HCT116 (cell line): ENCODE measurements around the gene SLCO4A1. TPM values are rescaled to one million over a fixed set of nuclear protein-coding genes. Genes with fewer than 3 reads are reported as not detected.

Source experiments
- ATAC-seq: fragments of 200-7000 bp; cut with Tn5 transposase; 2 replicates; pipeline ENCODE4 v1.9.1; 2020; ENCODE audit warnings: mild to moderate bottlenecking, moderate library complexity
- BruUV-seq: library from RNA; stranded (reverse); fragments of 400-500 nt; replicated peaks from 2 replicates; lab custom pipeline; 2021; lab: Mats Ljungman, UMichigan
- CTCF ChIA-PET: fragments of 300-600 bp; sonication (Branson Sonifier 250); formaldehyde crosslinking; loops from one replicate; lab custom pipeline; 2021; ENCODE audit warnings: antibody characterized with exemption; lab: Charles Lee
- POLR2A ChIA-PET: fragments of 300-600, 350-600 bp; sonication (Branson Sonifier 250); formaldehyde crosslinking; loops from one replicate; lab custom pipeline; 2021; ENCODE audit warnings: antibody characterized with exemption; lab: Charles Lee
- RAD21 ChIA-PET, 2 experiments: fragments of 300-600 bp; sonication (Branson Sonifier 250); formaldehyde crosslinking; loops; one replicate each; lab custom pipeline; 2023; ENCODE audit warnings: low total read pairs in 2 of 2; ENCODE audit not compliant: uncharacterized antibody in 2 of 2, unreplicated experiment in 2 of 2, low non-redundant PET in 1 of 2; lab: Charles Lee
- DNase-seq: peaks from one replicate; pipeline ENCODE4 v3.0.0-alpha.2; 2010; ENCODE audit warnings: low read depth, low spot score
- H2AFZ ChIP-seq: fragments of 200-600 bp; shearing (Covaris generic), sonication (generic); 2 replicates; pipeline ENCODE4 v1.6.1; 2017; ENCODE audit warnings: low read depth, mixed run types, mixed read lengths, antibody characterized with exemption, low read length; ENCODE audit not compliant: poor library complexity, severe bottlenecking
- H3K27ac ChIP-seq: 2 replicates; pipeline ENCODE4 v1.5.1; 2012; ENCODE audit warnings: low read depth, low read length
- H3K27me3 ChIP-seq: fragments of 200-600 bp; sonication (generic); 2 replicates; pipeline ENCODE4 v1.6.1; 2016; ENCODE audit warnings: mixed run types, low read length, mixed read lengths; ENCODE audit not compliant: insufficient read depth
- H3K36me3 ChIP-seq, 2 experiments: fragments of 200-500 bp in 1 of 2; fragments of 200-600 bp in 1 of 2; sonication (Bioruptor generic) in 1 of 2; sonication (generic) in 1 of 2; 2 replicates each; pipeline versions ENCODE4 v1.5.1 to v1.6.1; 2014 to 2016; ENCODE audit warnings: low read length in 2 of 2, inconsistent platforms in 1 of 2, mixed read lengths in 1 of 2, mixed run types in 1 of 2; ENCODE audit not compliant: insufficient read depth in 2 of 2, control insufficient read depth in 1 of 2
- H3K4me1 ChIP-seq, 2 experiments: fragments of 200-600 bp in 1 of 2; sonication (generic) in 1 of 2; 2 replicates each; pipeline versions ENCODE4 v1.5.1 to v1.6.1; 2012 to 2017; ENCODE audit warnings: low read length in 2 of 2, inconsistent platforms in 1 of 2, mild to moderate bottlenecking in 1 of 2, mixed read lengths in 1 of 2, mixed run types in 1 of 2, moderate library complexity in 1 of 2; ENCODE audit not compliant: insufficient read depth in 2 of 2, control insufficient read depth in 1 of 2
- H3K4me2 ChIP-seq: fragments of 200-600 bp; sonication (generic); 2 replicates; pipeline ENCODE4 v1.6.1; 2017; ENCODE audit warnings: mixed run types, low read length, mixed read lengths
- H3K4me3 ChIP-seq, 2 experiments: fragments of 200-600 bp in 1 of 2; sonication (generic) in 1 of 2; replicated peaks in 1 of 2; 2 replicates each; pipeline ENCODE4 v1.5.1; 2011 to 2016; ENCODE audit warnings: low read length in 2 of 2, control low read depth in 1 of 2, low read depth in 1 of 2, mild to moderate bottlenecking in 1 of 2, mixed read lengths in 1 of 2, mixed run types in 1 of 2
- H3K79me2 ChIP-seq: fragments of 200-600 bp; sonication (generic); 2 replicates; pipeline ENCODE4 v1.6.1; 2017; ENCODE audit warnings: mild to moderate bottlenecking, mixed run types, low read length, moderate library complexity, mixed read lengths; ENCODE audit not compliant: insufficient read depth
- H3K9ac ChIP-seq: fragments of 200-600 bp; sonication (generic); 2 replicates; pipeline ENCODE4 v1.6.1; 2016; ENCODE audit warnings: low read length, mixed read lengths
- H3K9me2 ChIP-seq: fragments of 200-600 bp; sonication (generic), shearing (Covaris generic); 2 replicates; pipeline ENCODE4 v1.6.1; 2017; ENCODE audit warnings: mixed run types, mild to moderate bottlenecking, moderate library complexity; ENCODE audit not compliant: insufficient read depth
- H3K9me3 ChIP-seq, 2 experiments: fragments of 200-500 bp in 1 of 2; fragments of 200-600 bp in 1 of 2; sonication (Bioruptor generic) in 1 of 2; sonication (generic) in 1 of 2; 2 replicates each; pipeline ENCODE4 v1.6.1; 2014 to 2017; ENCODE audit warnings: low read length in 2 of 2, mixed read lengths in 2 of 2, inconsistent platforms in 1 of 2, low read depth in 1 of 2, mild to moderate bottlenecking in 1 of 2, mixed run types in 1 of 2, moderate library complexity in 1 of 2; ENCODE audit not compliant: control insufficient read depth in 1 of 2, insufficient read depth in 1 of 2
- H4K20me1 ChIP-seq: fragments of 200-600 bp; sonication (generic), shearing (Covaris generic); 2 replicates; pipeline ENCODE4 v1.6.1; 2017; ENCODE audit warnings: mixed run types, mild to moderate bottlenecking, moderate library complexity; ENCODE audit not compliant: insufficient read depth
- CTCF ChIP-seq, 3 experiments: fragments of 200-600 bp in 1 of 3; sonication (generic) in 1 of 3; IDR thresholded peaks in 2 of 3; conservative IDR thresholded peaks in 1 of 3; 2 replicates each; pipeline ENCODE4 v1.5.1; 2012 to 2017; ENCODE audit warnings: low read depth in 2 of 3, low read length in 2 of 3, antibody characterized with exemption in 1 of 3, borderline replicate concordance in 1 of 3, control low read depth in 1 of 3, mild to moderate bottlenecking in 1 of 3, mixed read lengths in 1 of 3, mixed run types in 1 of 3, moderate library complexity in 1 of 3; ENCODE audit not compliant: insufficient read depth in 1 of 3
- EGR1 ChIP-seq: IDR thresholded peaks from 2 replicates; pipeline ENCODE4 v1.6.1; 2012; ENCODE audit warnings: low read depth
- EZH2 ChIP-seq: fragments of 200-600 bp; sonication (generic); IDR thresholded peaks from 2 replicates; pipeline ENCODE4 v1.6.1; 2017; ENCODE audit warnings: antibody characterized with exemption, mixed run types
- JUND ChIP-seq: IDR thresholded peaks from 2 replicates; pipeline ENCODE4 v1.6.1; 2012
- RAD21 ChIP-seq: IDR thresholded peaks from 2 replicates; pipeline ENCODE4 v1.6.1; 2012; ENCODE audit warnings: low read depth, mild to moderate bottlenecking
- REST ChIP-seq: IDR thresholded peaks from 2 replicates; pipeline ENCODE4 v1.6.1; 2012; ENCODE audit warnings: low read depth
- SIN3A ChIP-seq: IDR thresholded peaks from 2 replicates; pipeline ENCODE4 v1.6.1; 2012; ENCODE audit warnings: low read depth
- SP1 ChIP-seq: IDR thresholded peaks from 2 replicates; pipeline ENCODE4 v1.6.1; 2012; ENCODE audit warnings: low read depth
- intact Hi-C: fragments of 100-400 bp; cut with micrococcal nuclease; formaldehyde crosslinking; loops from 2 replicates; pipeline ENCODE4 v1.10.0; 2022
- total RNA-seq: library from RNA; stranded (reverse); gene quantifications from one replicate; pipeline ENCODE4 v1.2.1, GENCODE V29; 2021; ENCODE audit not compliant: unreplicated experiment

SLCO4A1 gene
- total RNA-seq, 1 experiment from 2014 or later = 107 TPM

- TF ChIP-seq CTCF (IDR thresholded peaks at IDR 0.05 in 2 of 3, conservative IDR thresholded peaks at IDR 0.05 in 1 of 3; ENCODE audit: borderline replicate concordance in 1 of 3, insufficient read depth in 1 of 3, low read depth in 2 of 3, low read length in 2 of 3) (peak; percentile 76 to 85 (median 81)), JUND (no peak)
Observed at GRCh38 chr20:62668441-62669027, 26.2 kb downstream of the SLCO4A1 start (continued).

GRCh38 chr20:62669249-62669648 is 26.9 kb downstream of the SLCO4A1 start:
- no peak for ATAC-seq
- Histone ChIP-seq H4K20me1 (no peaks in the 10 kb centered on the region), H3K27me3 (no peaks in the 10 kb centered on the region), H3K36me3 (peaks cover 11 to 46% of the 10 kb centered on the region in 2 experiments; a peak in 3 of 4 replicates), H3K79me2 (no peaks in the 10 kb centered on the region; the same call in 1 of the 2 replicates), H3K4me1 (peaks cover 6 to 24% of the 10 kb centered on the region in 2 experiments; a peak in 2 of 4 replicates), H3K4me3 (no peak overlapping the region), H2AFZ (no peak overlapping the region), H3K9ac (no peak overlapping the region), H3K9me2 (no peaks in the 10 kb centered on the region), H3K4me2 (no peak overlapping the region), H3K9me3 (no peaks in the 10 kb centered on the region), H3K27ac (peak overlapping the region; percentile 34; the same call in 1 of the 2 replicates)
- ChIA-PET RAD21 (interaction anchor here in 1 of 2 experiments (1.2 kb wide), 1 partner anchor 125 kb away, joined by 3 read pairs; no protein-coding TSS in a partner anchor), CTCF (interaction anchor here (1.4 kb wide), 1 partner anchor 122 kb away, joined by 8 read pairs; no protein-coding TSS in a partner anchor), POLR2A (no interaction called here)
- BruUV-seq = no TSS peak
- no peak for DNase-seq
- intact Hi-C loops = loop anchor here (2.0 kb wide), 1 partner anchor 72 kb away; no protein-coding TSS in a partner anchor
- TF ChIP-seq REST = no peak
- TF ChIP-seq EZH2 = no peak
- TF ChIP-seq JUND = no peak
- no peak for TF ChIP-seq SIN3A
- TF ChIP-seq EGR1 = no peak
- TF ChIP-seq SP1 = no peak
- no peak for TF ChIP-seq RAD21
